Parathyroid adenoma (tissue), 2 donors: ENCODE measurements around the gene RANBP3.

ENCODE experiments used
- H2AFZ ChIP-seq: fragments of 300-600 bp; sonication (generic); one replicate; pipeline ENCODE4 v1.7.0; 2017; ENCODE audit warnings: antibody characterized with exemption, mild to moderate bottlenecking
- H3K27ac ChIP-seq: fragments of 300-600 bp; sonication (generic); one replicate; pipeline ENCODE4 v1.7.0; 2017
- H3K27me3 ChIP-seq: fragments of 300-600 bp; sonication (generic); one replicate; pipeline ENCODE4 v1.7.0; 2017; ENCODE audit warnings: low read length; ENCODE audit not compliant: control insufficient read depth, insufficient read depth
- H3K36me3 ChIP-seq: fragments of 300-600 bp; sonication (generic); one replicate; pipeline ENCODE4 v1.7.0; 2017; ENCODE audit warnings: low read length; ENCODE audit not compliant: control insufficient read depth, insufficient read depth
- H3K4me1 ChIP-seq: fragments of 300-600 bp; sonication (generic); one replicate; pipeline ENCODE4 v1.7.0; 2017; ENCODE audit warnings: control low read depth
- H3K4me2 ChIP-seq: fragments of 300-600 bp; sonication (generic); one replicate; pipeline ENCODE4 v1.7.0; 2017; ENCODE audit warnings: low read length
- H3K4me3 ChIP-seq: fragments of 300-600 bp; sonication (generic); one replicate; pipeline ENCODE4 v1.7.0; 2017; ENCODE audit warnings: low read depth, low read length
- H3K79me2 ChIP-seq: fragments of 300-600 bp; sonication (generic); one replicate; pipeline ENCODE4 v1.7.0; 2017; ENCODE audit warnings: control low read depth
- H3K9ac ChIP-seq: fragments of 300-600 bp; sonication (generic); one replicate; pipeline ENCODE4 v1.7.0; 2017; ENCODE audit warnings: mild to moderate bottlenecking
- H3K9me3 ChIP-seq: fragments of 300-600 bp; sonication (generic); one replicate; pipeline ENCODE4 v1.7.0; 2017; ENCODE audit warnings: low read length; ENCODE audit not compliant: control insufficient read depth
- TF ChIP-seq, protein P1 (sequence below): fragments of 300-600 bp; sonication (generic); IDR thresholded peaks from one replicate; pipeline ENCODE4 v1.7.0; 2017; ENCODE audit warnings: antibody characterized with exemption, mild to moderate bottlenecking
- donor health status: primary hyperparathyroidism.

Gene RANBP3

DNA sequence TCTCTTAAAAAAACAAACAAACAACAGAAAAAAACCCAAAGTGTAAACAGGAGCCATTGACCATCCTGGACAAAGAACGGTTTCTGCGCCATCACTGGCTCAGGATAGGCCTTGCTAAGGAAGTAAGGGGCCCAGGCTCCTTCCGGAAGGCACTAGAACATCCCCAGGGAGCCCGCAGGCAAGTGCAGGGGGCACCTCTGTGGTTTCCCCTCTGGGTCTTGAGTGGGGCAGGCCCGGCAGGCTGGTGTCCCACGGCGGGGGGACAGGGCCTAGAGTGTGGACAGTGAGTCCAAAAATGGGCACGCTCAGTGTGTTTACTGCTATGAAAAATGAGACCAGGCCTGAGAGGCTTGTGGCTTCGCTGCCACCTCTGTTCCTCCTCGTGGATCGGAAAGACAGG is 14.8 kb upstream of the RANBP3 start:
- Histone ChIP-seq H3K4me1 (no peaks in the 10 kb centered on the region), H3K4me2 (no peak overlapping the region), H3K79me2 (no peaks in the 10 kb centered on the region), H3K4me3 (no peak overlapping the region), H2AFZ (no peak overlapping the region), H3K9ac (no peak overlapping the region), H3K27ac (no peak overlapping the region), H3K9me3 (no peaks in the 10 kb centered on the region), H3K27me3 (no peaks in the 10 kb centered on the region), H3K36me3 (no peaks in the 10 kb centered on the region)
- TF ChIP-seq, protein P1, sequence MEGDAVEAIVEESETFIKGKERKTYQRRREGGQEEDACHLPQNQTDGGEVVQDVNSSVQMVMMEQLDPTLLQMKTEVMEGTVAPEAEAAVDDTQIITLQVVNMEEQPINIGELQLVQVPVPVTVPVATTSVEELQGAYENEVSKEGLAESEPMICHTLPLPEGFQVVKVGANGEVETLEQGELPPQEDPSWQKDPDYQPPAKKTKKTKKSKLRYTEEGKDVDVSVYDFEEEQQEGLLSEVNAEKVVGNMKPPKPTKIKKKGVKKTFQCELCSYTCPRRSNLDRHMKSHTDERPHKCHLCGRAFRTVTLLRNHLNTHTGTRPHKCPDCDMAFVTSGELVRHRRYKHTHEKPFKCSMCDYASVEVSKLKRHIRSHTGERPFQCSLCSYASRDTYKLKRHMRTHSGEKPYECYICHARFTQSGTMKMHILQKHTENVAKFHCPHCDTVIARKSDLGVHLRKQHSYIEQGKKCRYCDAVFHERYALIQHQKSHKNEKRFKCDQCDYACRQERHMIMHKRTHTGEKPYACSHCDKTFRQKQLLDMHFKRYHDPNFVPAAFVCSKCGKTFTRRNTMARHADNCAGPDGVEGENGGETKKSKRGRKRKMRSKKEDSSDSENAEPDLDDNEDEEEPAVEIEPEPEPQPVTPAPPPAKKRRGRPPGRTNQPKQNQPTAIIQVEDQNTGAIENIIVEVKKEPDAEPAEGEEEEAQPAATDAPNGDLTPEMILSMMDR, result no peak

DNA sequence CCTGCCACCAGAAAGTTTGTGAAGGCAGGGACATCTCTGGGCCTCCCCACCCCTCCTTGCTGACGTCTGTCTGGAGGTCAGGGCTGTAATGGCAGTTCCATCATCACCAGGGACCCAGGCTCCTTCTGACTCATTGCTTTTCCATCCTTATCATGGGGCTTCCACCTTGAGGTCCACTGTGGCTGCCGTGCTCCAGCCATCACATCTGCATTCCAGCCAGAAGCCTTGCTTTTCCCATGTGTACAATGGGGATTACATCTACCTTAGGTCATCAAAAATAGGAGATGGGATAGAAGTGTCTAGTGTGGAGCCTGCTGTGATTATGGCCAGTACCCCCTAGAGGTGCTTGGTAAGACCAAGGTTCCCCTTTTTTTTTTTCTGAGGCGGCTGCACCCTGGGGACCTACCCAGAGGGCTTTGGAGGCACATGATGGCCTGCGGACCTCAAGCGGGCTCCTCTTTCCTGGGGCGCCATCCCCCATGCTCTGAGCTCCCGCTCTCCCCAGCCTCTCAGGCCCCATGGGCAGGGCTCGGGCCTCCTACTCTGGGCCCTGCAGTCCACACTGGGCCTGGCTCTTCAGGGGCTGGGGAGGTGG is 13.4 kb upstream of the RANBP3 start:
- H3K27ac ChIP-seq, result no peak overlapping the region
- no peak overlapping the region for H3K4me3 ChIP-seq
- no peaks in the 10 kb centered on the region for H3K27me3 ChIP-seq
- H3K79me2 ChIP-seq, result no peaks in the 10 kb centered on the region
- H3K9ac ChIP-seq, result no peak overlapping the region
- TF ChIP-seq, protein P1, result no peak
- H2AFZ ChIP-seq, result no peak overlapping the region
- no peaks in the 10 kb centered on the region for H3K9me3 ChIP-seq
- H3K36me3 ChIP-seq, result no peaks in the 10 kb centered on the region
- peaks cover 7% of the 10 kb centered on the region for H3K4me1 ChIP-seq
- H3K4me2 ChIP-seq, result no peak overlapping the region

GRCh38 chr19:5990289-5990797 is 12.4 kb upstream of the RANBP3 start:
- Histone ChIP-seq H3K9ac (no peak overlapping the region), H3K4me2 (no peak overlapping the region), H2AFZ (no peak overlapping the region), H3K36me3 (no peaks in the 10 kb centered on the region), H3K9me3 (no peaks in the 10 kb centered on the region), H3K4me1 (peaks cover 7% of the 10 kb centered on the region), H3K79me2 (no peaks in the 10 kb centered on the region), H3K27ac (no peak overlapping the region), H3K4me3 (no peak overlapping the region), H3K27me3 (no peaks in the 10 kb centered on the region)
- TF ChIP-seq, protein P1, result no peak

DNA sequence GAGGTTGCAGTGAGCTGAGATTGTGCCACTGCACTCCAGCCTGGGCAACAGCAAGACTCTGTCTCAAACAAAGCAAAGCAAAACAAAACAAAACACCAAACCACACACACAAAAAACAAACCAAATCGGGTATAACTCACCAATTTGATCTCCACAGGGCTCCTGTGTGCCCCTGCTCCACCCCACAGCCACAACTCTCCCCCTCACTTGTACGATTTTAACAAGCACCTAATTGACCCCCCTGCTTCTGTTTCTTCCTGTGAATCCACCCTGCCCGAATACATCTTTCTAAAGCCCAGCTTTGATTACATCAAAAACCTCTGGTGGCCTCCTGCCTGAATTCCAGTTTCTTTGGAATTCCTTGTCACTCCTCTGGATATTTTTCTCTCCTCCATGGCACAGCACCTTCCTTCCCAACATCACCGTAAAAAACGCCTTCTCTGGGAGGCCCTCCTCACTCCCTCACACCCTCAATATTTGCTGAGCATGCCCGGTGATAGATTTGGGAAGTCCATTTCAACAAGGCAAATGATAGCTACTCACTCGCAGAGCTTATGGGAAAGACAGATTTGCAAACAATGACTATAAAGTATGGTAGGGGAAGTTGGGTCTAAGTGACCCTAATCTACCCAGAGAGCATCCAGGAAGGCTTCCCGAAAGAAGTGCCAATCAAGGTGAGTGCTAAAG is 11.6 kb upstream of the RANBP3 start:
- Histone ChIP-seq H3K36me3 (no peaks in the 10 kb centered on the region), H3K27me3 (no peaks in the 10 kb centered on the region)

More for the DNA sequence above, 11.6 kb upstream of the RANBP3 start:
- no peak overlapping the region for H2AFZ ChIP-seq
- TF ChIP-seq, protein P1, result no peak
- H3K9me3 ChIP-seq, result no peaks in the 10 kb centered on the region
- H3K27ac ChIP-seq, result no peak overlapping the region
- H3K9ac ChIP-seq, result no peak overlapping the region
- H3K79me2 ChIP-seq, result no peaks in the 10 kb centered on the region
- no peak overlapping the region for H3K4me3 ChIP-seq
- peaks cover 7% of the 10 kb centered on the region for H3K4me1 ChIP-seq
- no peak overlapping the region for H3K4me2 ChIP-seq
